Measurements from ENCODE around the gene SFXN5. TPM values are rescaled to one million over a fixed set of nuclear protein-coding genes. Genes with fewer than 3 reads are reported as not detected.

SFXN5 gene
- total RNA-seq, 6 experiments from 2014 or later: 33.1 to 73.4 (median 56.6) TPM

GRCh38 chr2:72924353-72925240 is 146.9 kb downstream of the SFXN5 start:
- WGBS (ENCODE audit: insufficient coverage, low coverage, low lambda C conversion rate, missing lambda C conversion rate): 5% methylated on average over 19 of the region's 61 CpGs
- Histone ChIP-seq H3K9me3 (no peaks in the 10 kb centered on the region), H3K4me1 (peaks cover 0 to 6% (median 0%) of the 10 kb centered on the region in 4 donors), H3K27ac (no peak overlapping the region), H3K27me3 (peaks cover 30 to 48% of the 10 kb centered on the region in 2 donors), H3K36me3 (no peaks in the 10 kb centered on the region), H3K4me3 (no peak overlapping the region)
- no peak for DNase-seq
- ATAC-seq: peak; percentile 14 to 33 (median 25)
- TF ChIP-seq CTCF (IDR thresholded peaks at IDR 0.05) (no peak), POLR2A (IDR thresholded peaks at IDR 0.05) (no peak)
- intact Hi-C loops (cut with DNase I): no loop called here

GRCh38 chr2:72923833-72924352 is 147.6 kb downstream of the SFXN5 start:
- Histone ChIP-seq H3K9me3 (no peaks in the 10 kb centered on the region), H3K4me1 (peaks cover 0 to 6% (median 0%) of the 10 kb centered on the region in 4 donors), H3K4me3 (no peak overlapping the region), H3K36me3 (no peaks in the 10 kb centered on the region), H3K27me3 (peaks cover 35 to 52% of the 10 kb centered on the region in 2 donors), H3K27ac (no peak overlapping the region)
- intact Hi-C loops (cut with DNase I): no loop called here
- TF ChIP-seq CTCF (IDR thresholded peaks at IDR 0.05) (no peak), POLR2A (IDR thresholded peaks at IDR 0.05) (no peak)
- ATAC-seq (peak in 1 of 4 donors; percentile 4), DNase-seq (no peak)
- 17% methylated on average over 17 of the region's 36 CpGs for WGBS (ENCODE audit: insufficient coverage, low coverage, low lambda C conversion rate, missing lambda C conversion rate)

- Histone ChIP-seq H3K4me3 (no peak overlapping the region), H3K36me3 (no peaks in the 10 kb centered on the region), H3K27ac (no peak overlapping the region), H3K4me1 (peaks cover 0 to 21% (median 5%) of the 10 kb centered on the region in 4 donors), H3K27me3 (peaks cover 34 to 63% of the 10 kb centered on the region in 2 donors), H3K9me3 (no peaks in the 10 kb centered on the region)
- DNase-seq (no peak), ATAC-seq (no peak)
- TF ChIP-seq POLR2A (IDR thresholded peaks at IDR 0.05) (no peak), CTCF (IDR thresholded peaks at IDR 0.05) (no peak)
- intact Hi-C loops (cut with DNase I): no loop called here
- 71% methylated on average over 1 of the region's 1 CpG for WGBS (ENCODE audit: insufficient coverage, low coverage, low lambda C conversion rate, missing lambda C conversion rate)
Measured at GRCh38 chr2:72921853-72922252, 149.7 kb downstream of the SFXN5 start.

GRCh38 chr2:72921088-72921851 is 150.2 kb downstream of the SFXN5 start:
- ATAC-seq: no peak
- H3K27me3 ChIP-seq: peaks cover 28 to 63% of the 10 kb centered on the region in 2 donors

More at GRCh38 chr2:72921088-72921851, 150.2 kb downstream of the SFXN5 start:
- no peak overlapping the region for H3K27ac ChIP-seq
- H3K4me1 ChIP-seq: peaks cover 0 to 27% (median 8%) of the 10 kb centered on the region in 4 donors
- intact Hi-C loops (cut with DNase I): no loop called here
- no peaks in the 10 kb centered on the region for H3K9me3 ChIP-seq
- H3K4me3 ChIP-seq: no peak overlapping the region
- WGBS (ENCODE audit: insufficient coverage, low coverage, low lambda C conversion rate, missing lambda C conversion rate): 10% methylated on average over 4 of the region's 15 CpGs
- no peak for DNase-seq
- no peak for TF ChIP-seq CTCF (IDR thresholded peaks at IDR 0.05)
- TF ChIP-seq POLR2A (IDR thresholded peaks at IDR 0.05): no peak
- no peaks in the 10 kb centered on the region for H3K36me3 ChIP-seq

Measured in right lobe of liver (tissue), 6 donors.